ENCODE results near the gene PRCD. TPM values are rescaled to one million over a fixed set of nuclear protein-coding genes. Genes with fewer than 3 reads are reported as not detected.
A peak's percentile ranks its signal among the peaks of the same experiment; 100 is the strongest.

The PRCD gene
- total RNA-seq, 4 donors from 2014 or later: 0.26 to 13.4 (median 0.69) TPM; not detected in 1

DNA sequence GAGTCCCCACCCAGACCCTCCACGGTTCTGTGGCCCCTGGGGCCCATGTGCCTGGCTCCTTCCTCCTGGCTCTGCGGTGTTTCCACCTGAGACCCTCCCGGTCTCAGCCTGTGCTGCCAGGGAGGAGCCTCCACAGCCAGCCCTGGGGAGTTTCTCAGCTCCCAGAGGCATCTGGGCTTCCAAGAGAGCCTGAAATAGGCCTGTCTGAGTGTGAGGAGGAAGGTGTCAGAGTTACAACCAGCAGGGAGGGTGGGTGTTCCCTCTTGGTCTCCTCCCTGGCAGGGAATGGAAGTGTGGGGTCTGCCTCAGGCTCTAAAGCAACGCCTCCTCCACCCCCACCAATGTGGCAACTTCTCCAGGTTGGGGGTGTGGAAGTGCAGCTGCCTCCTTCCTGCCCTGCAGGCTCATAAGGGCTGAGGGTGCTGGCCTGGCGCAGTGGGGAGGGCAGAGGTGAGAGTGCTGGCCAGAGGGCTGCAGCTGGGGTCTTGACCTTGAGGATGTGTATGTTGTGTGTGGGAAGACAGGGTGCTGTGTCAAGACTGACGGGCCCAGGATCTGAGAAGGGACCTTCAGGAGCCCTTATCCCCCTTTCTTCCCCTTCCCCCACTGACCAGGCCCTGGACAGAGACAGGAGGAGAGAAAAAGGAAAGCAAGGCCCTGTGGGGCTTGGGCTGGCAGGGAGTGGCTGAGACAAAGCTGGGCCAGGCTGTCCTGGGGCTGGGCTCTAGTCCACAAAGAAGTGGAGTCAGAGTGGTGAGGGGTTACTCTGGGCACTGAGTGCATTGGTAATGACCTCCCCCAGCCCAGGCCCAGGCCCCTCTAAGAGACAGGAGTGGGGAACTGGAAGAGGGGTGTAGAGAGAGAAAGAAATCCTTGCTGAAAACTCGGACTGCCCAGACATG is 4.8 kb upstream of the PRCD start:
- TF ChIP-seq, protein P1, sequence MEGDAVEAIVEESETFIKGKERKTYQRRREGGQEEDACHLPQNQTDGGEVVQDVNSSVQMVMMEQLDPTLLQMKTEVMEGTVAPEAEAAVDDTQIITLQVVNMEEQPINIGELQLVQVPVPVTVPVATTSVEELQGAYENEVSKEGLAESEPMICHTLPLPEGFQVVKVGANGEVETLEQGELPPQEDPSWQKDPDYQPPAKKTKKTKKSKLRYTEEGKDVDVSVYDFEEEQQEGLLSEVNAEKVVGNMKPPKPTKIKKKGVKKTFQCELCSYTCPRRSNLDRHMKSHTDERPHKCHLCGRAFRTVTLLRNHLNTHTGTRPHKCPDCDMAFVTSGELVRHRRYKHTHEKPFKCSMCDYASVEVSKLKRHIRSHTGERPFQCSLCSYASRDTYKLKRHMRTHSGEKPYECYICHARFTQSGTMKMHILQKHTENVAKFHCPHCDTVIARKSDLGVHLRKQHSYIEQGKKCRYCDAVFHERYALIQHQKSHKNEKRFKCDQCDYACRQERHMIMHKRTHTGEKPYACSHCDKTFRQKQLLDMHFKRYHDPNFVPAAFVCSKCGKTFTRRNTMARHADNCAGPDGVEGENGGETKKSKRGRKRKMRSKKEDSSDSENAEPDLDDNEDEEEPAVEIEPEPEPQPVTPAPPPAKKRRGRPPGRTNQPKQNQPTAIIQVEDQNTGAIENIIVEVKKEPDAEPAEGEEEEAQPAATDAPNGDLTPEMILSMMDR (IDR thresholded peaks at IDR 0.05): no peak
- no peak for TF ChIP-seq POLR2A (IDR thresholded peaks at IDR 0.05)
- no peaks in the 10 kb centered on the region for H3K36me3 ChIP-seq
- H3K27me3 ChIP-seq: peaks cover 0 to 8% of the 10 kb centered on the region in 2 donors
- no peak overlapping the region for H3K4me3 ChIP-seq
- peak overlapping the region; percentile 74 to 83 for H3K27ac ChIP-seq
- DNase-seq: no peak
- H3K9me3 ChIP-seq: no peaks in the 10 kb centered on the region
- intact Hi-C loops (cut with DNase I; ENCODE audit: low total_unique reads): no loop called here
- peaks cover 0 to 15% of the 10 kb centered on the region in 2 donors for H3K4me1 ChIP-seq

DNA sequence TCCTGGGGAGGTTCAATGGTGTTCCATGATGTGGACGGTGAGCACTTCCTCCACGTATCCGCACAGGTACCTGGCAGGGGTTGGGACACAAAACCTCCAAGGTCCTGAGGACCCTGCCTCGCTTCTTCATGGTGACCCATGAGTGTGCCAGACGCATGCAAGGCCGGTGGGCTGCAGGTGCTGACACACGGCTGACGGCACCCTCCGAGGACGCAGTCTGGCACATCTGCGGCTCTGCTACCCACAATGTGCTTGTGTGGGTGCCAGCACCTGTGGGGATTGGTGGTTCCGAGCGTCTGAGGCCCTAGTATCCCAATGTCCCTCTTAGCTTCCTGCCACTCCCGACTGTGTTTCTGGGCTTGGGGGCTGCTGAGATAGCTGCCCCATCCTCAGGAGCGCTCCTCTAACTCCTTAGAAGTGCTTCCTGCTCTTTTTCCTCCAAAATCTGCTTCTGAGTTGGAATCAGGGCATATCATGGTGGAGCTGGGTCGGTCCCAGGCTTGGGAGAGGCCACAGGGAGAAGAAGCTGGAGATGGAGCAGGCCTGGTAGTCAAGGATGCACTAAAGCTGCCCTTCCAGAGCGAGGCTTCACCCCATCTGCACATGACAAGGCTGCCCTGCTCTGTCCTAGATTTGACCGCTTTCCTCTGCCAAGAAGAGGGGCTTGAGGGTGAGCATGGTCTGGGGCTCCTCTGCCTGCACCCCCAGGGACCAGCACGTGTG is 3.9 kb upstream of the PRCD start:
- H3K4me3 ChIP-seq: no peak overlapping the region
- no peak for TF ChIP-seq POLR2A (IDR thresholded peaks at IDR 0.05)
- peaks cover 0 to 8% of the 10 kb centered on the region in 2 donors for H3K27me3 ChIP-seq
- peak overlapping the region; percentile 74 to 83 for H3K27ac ChIP-seq
- DNase-seq: no peak
- H3K4me1 ChIP-seq: peaks cover 0 to 9% of the 10 kb centered on the region in 2 donors
- intact Hi-C loops (cut with DNase I; ENCODE audit: low total_unique reads): no loop called here
- no peaks in the 10 kb centered on the region for H3K36me3 ChIP-seq
- no peaks in the 10 kb centered on the region for H3K9me3 ChIP-seq

DNA sequence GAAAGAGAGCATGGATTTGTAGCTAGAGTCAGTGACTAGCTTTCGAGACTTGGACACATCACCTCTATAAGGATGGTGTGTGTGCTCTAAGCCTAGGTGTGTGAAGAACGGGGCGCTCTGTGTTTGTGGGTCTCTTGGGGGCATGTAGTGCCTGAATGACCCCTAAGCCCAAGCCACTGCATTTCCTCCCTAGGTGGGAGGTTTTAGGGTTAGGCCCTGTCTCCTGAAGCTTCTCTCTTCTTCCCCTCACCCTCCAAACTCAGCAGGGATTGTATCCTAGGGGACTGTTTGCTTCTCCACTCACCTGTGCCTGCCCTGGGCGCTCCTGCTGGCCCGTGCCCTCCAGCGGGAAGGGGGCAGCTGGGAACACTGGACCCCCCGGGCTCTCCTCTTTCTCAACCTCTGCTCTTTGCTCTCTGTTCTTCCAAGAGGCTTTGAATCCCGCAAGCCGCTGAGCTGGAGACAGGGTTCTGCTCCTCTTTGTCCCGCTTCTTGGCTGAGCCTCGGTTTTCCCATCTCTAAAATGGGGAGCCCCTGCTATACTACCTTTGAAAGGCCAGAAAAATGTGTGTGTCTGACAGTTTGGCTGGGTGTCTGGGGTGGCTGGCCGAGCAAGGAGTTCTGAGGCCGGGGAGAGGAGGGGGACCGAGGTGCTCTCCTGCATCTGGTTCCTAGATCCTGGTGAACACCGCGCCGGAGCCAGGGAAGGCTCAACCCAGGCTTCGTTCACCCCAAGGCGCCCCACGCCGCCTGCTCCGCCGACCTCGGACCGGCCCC is 3.1 kb upstream of the PRCD start:
- Histone ChIP-seq H3K4me1 (peaks cover 0 to 9% of the 10 kb centered on the region in 2 donors), H3K4me3 (peak overlapping the region; percentile 24 to 40), H3K9me3 (no peaks in the 10 kb centered on the region), H3K36me3 (no peaks in the 10 kb centered on the region), H3K27me3 (peaks cover 0 to 8% of the 10 kb centered on the region in 2 donors), H3K27ac (peak overlapping the region; percentile 74 to 83)
- no peak for DNase-seq
- TF ChIP-seq, protein P1 (IDR thresholded peaks at IDR 0.05): no peak
- TF ChIP-seq POLR2A (IDR thresholded peaks at IDR 0.05): no peak
- intact Hi-C loops (cut with DNase I; ENCODE audit: low total_unique reads): no loop called here

DNA sequence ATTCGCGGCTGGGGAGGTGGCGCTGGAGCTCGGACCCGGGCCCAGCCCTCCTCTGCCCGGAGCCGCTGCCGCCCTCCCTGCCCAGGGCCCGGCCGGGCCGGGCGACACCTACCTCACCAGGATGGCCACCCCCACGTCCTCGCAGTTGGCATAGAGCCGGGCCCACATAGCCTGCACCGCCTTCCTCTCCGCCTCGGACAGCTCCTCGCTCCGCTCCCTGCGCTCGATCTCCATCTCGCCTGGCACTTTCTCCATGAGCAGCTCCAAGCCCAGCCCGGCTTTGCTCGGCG is 2.6 kb upstream of the PRCD start:
- Histone ChIP-seq H3K36me3 (no peaks in the 10 kb centered on the region), H3K4me1 (peaks cover 0 to 9% of the 10 kb centered on the region in 2 donors), H3K4me3 (peak overlapping the region; percentile 24 to 40), H3K9me3 (no peaks in the 10 kb centered on the region), H3K27ac (peak overlapping the region; percentile 74 to 83), H3K27me3 (peaks cover 0 to 8% of the 10 kb centered on the region in 2 donors)
- TF ChIP-seq, protein P1 (IDR thresholded peaks at IDR 0.05): no peak
- TF ChIP-seq POLR2A (IDR thresholded peaks at IDR 0.05): no peak
- DNase-seq: peak; percentile 54 to 60
- intact Hi-C loops (cut with DNase I; ENCODE audit: low total_unique reads): no loop called here

DNA sequence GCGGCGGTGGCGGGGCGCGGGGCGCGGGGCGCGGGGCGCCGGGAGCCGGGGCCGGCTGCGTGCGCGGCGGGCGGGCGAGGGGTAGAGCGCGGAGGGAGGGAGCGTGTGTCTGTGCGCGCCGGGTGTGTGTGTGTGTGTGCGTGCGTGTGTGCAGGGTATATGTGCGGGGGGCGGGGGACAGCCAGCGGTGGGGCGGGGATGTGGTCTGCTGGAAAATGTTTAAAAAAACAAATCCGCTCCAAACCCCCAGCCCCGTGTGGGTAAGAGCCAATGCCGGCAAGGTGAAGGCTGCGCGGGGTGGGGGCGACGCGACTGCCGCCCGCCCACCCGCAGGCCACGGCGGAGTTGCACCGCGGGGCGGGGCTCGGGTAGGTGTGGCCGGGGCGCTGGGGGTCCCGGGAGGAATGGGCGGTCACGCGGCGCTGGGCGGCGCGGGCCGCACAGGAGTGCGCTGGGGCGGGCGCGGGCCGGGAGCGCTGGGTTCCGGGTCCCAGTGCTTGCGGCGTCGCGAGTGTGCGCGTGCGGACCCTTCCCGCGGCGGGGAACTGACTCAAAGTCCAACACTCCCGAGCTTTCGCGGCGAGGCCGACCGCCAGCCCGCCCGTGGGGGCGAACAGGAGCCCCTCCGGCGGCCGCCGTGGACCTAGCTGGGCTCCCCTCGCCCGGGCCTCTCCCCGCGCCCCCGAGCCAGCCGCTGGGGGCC is 2.1 kb upstream of the PRCD start, which contains the start of gene CYGB:
CYGB (minus strand) TSS at position 132 of the 703 bp plus-strand sequence. CDS start 167 bp downstream, outside the sequence.
- Histone ChIP-seq H3K27me3 (peaks cover 0 to 8% of the 10 kb centered on the region in 2 donors), H3K4me1 (peaks cover 0 to 9% of the 10 kb centered on the region in 2 donors), H3K36me3 (no peaks in the 10 kb centered on the region), H3K4me3 (peak within 1 kb of the TSS; percentile 24 to 40), H3K27ac (peak within 1 kb of the TSS; percentile 74 to 83), H3K9me3 (no peaks in the 10 kb centered on the region)
- TF ChIP-seq POLR2A (IDR thresholded peaks at IDR 0.05): peak in 1 of 2 donors; percentile 49
- TF ChIP-seq, protein P1 (IDR thresholded peaks at IDR 0.05): no peak
- intact Hi-C loops (cut with DNase I; ENCODE audit: low total_unique reads): no loop called here
- DNase-seq: peak in 1 of 2 donors; percentile 53
